ENCODE data around the gene LEF1. TPM values are rescaled to one million over a fixed set of nuclear protein-coding genes. Genes with fewer than 3 reads are reported as not detected.

Gene LEF1
- total RNA-seq, 1 experiment from 2014 or later = 0.79 TPM

DNA sequence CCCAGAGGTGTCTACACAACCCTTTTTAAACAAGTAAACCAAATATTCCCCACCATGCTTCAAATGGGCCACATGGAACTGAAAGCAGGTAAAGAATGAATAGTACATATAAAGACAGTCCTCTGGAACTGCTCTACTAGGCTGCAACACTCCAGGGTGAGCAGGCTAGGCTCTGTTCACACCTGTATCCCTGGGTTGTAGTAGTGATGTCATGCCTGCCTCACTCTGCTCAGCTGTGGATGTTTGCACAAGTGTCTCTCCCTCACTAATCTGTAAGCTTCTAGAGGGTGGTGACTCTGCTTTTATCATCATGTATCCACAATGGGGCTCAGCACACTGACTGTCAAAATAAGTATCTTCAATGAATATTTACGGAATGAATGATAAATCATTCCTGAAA, 20.4 kb downstream of the LEF1 start:
- no peaks in the 10 kb centered on the region for H3K4me1 ChIP-seq (ENCODE audit: control insufficient read depth in 1 of 2, insufficient read depth in 2 of 2, low read length in 2 of 2)
- no peak overlapping the region for H3K4me2 ChIP-seq (ENCODE audit: low read length)
- H3K36me3 ChIP-seq (ENCODE audit: control insufficient read depth in 1 of 2, insufficient read depth in 2 of 2, low read length in 2 of 2) = no peaks in the 10 kb centered on the region
- H3K9me2 ChIP-seq (ENCODE audit: insufficient read depth) = no peaks in the 10 kb centered on the region
- ChIA-PET POLR2A (no interaction called here), RAD21 (ENCODE audit: low non-redundant PET in 1 of 2, low total read pairs in 2 of 2, uncharacterized antibody in 2 of 2, unreplicated experiment in 2 of 2) (no interaction called here), CTCF (no interaction called here)
- H3K9me3 ChIP-seq (ENCODE audit: control insufficient read depth in 1 of 2, insufficient read depth in 1 of 2, low read depth in 1 of 2, low read length in 2 of 2) = no peaks in the 10 kb centered on the region
- intact Hi-C loops (cut with micrococcal nuclease) = no loop called here
- no peak overlapping the region for H3K9ac ChIP-seq (ENCODE audit: low read length)
- no TSS peak for BruUV-seq (replicated peaks)
- no peak overlapping the region for H3K27ac ChIP-seq (ENCODE audit: low read depth, low read length)
- H4K20me1 ChIP-seq (ENCODE audit: insufficient read depth) = no peaks in the 10 kb centered on the region
- ATAC-seq (no peak), DNase-seq (ENCODE audit: low read depth, low spot score) (no peak)
- no peaks in the 10 kb centered on the region for H3K79me2 ChIP-seq (ENCODE audit: insufficient read depth, low read length)
- H3K27me3 ChIP-seq (ENCODE audit: insufficient read depth, low read length) = no peaks in the 10 kb centered on the region
- TF ChIP-seq CEBPB (IDR thresholded peaks at IDR 0.05; ENCODE audit: low read depth) (no peak), FOSL1 (IDR thresholded peaks at IDR 0.05; ENCODE audit: low read depth) (no peak), ZFX (IDR thresholded peaks at IDR 0.05) (no peak), POLR2AphosphoS5 (IDR thresholded peaks at IDR 0.05; ENCODE audit: low read depth, low read length) (no peak), YY1 (IDR thresholded peaks at IDR 0.05; ENCODE audit: extremely low read depth, insufficient replicate concordance, low read depth, low read length) (no peak), EZH2phosphoT487 (IDR thresholded peaks at IDR 0.05; ENCODE audit: borderline replicate concordance) (no peak), RAD21 (IDR thresholded peaks at IDR 0.05; ENCODE audit: low read depth) (no peak), ELF1 (IDR thresholded peaks at IDR 0.05; ENCODE audit: borderline replicate concordance, low read depth) (no peak), TCF7L2 (IDR thresholded peaks at IDR 0.05; ENCODE audit: borderline replicate concordance, extremely low read depth, insufficient read depth, insufficient read length) (no peak)
- H3K4me3 ChIP-seq (replicated peaks in 1 of 2; ENCODE audit: low read depth in 1 of 2, low read length in 2 of 2) = no peak overlapping the region
- H2AFZ ChIP-seq (ENCODE audit: low read depth, low read length, poor library complexity, severe bottlenecking) = no peak overlapping the region

DNA sequence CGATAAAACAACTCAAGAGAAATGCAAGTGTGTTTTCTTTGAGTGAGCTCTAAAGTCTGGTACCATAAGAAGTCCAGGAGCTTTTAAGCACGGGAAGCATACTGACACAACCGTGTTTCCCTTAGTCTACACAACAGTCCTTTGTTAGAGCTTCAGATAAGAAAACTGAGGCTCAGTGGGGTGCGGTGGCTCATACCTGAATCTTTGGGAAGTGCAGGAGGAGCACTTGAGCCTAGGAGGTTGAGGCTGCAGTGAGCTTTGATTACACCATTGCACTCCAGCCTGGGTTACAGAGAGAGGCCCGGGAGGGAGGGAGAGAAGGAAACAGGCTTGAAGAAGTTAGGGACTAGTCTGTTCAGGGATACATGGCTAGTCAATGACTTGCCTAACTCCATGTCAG, 21.9 kb downstream of the LEF1 start:
- no peaks in the 10 kb centered on the region for H3K79me2 ChIP-seq (ENCODE audit: insufficient read depth, low read length)
- no peaks in the 10 kb centered on the region for H3K9me2 ChIP-seq (ENCODE audit: insufficient read depth)
- no peaks in the 10 kb centered on the region for H3K27me3 ChIP-seq (ENCODE audit: insufficient read depth, low read length)
- RAD21 ChIA-PET (ENCODE audit: low non-redundant PET in 1 of 2, low total read pairs in 2 of 2, uncharacterized antibody in 2 of 2, unreplicated experiment in 2 of 2) = no interaction called here
- no peak overlapping the region for H3K9ac ChIP-seq (ENCODE audit: low read length)
- no peak overlapping the region for H3K4me3 ChIP-seq (replicated peaks in 1 of 2; ENCODE audit: low read depth in 1 of 2, low read length in 2 of 2)
- H2AFZ ChIP-seq (ENCODE audit: low read depth, low read length, poor library complexity, severe bottlenecking) = no peak overlapping the region
- DNase-seq (ENCODE audit: low read depth, low spot score) (no peak), ATAC-seq (no peak; the same call in 1 of the 2 replicates)
- no peak overlapping the region for H3K27ac ChIP-seq (ENCODE audit: low read depth, low read length)
- no peaks in the 10 kb centered on the region for H3K4me1 ChIP-seq (ENCODE audit: control insufficient read depth in 1 of 2, insufficient read depth in 2 of 2, low read length in 2 of 2)
- CTCF ChIA-PET = interaction anchor here (1.0 kb wide), 2 partner anchors 16 to 426 kb away, joined by 3 read pairs; no protein-coding TSS in a partner anchor
- no TSS peak for BruUV-seq (replicated peaks)
- no peaks in the 10 kb centered on the region for H3K9me3 ChIP-seq (ENCODE audit: control insufficient read depth in 1 of 2, insufficient read depth in 1 of 2, low read depth in 1 of 2, low read length in 2 of 2)
- TF ChIP-seq ZNF274 (IDR thresholded peaks at IDR 0.05; ENCODE audit: low read depth, low read length) (no peak), SRF (IDR thresholded peaks at IDR 0.05; ENCODE audit: low read depth) (no peak), EZH2phosphoT487 (IDR thresholded peaks at IDR 0.05; ENCODE audit: borderline replicate concordance) (no peak)
- TF ChIP-seq, protein P1, sequence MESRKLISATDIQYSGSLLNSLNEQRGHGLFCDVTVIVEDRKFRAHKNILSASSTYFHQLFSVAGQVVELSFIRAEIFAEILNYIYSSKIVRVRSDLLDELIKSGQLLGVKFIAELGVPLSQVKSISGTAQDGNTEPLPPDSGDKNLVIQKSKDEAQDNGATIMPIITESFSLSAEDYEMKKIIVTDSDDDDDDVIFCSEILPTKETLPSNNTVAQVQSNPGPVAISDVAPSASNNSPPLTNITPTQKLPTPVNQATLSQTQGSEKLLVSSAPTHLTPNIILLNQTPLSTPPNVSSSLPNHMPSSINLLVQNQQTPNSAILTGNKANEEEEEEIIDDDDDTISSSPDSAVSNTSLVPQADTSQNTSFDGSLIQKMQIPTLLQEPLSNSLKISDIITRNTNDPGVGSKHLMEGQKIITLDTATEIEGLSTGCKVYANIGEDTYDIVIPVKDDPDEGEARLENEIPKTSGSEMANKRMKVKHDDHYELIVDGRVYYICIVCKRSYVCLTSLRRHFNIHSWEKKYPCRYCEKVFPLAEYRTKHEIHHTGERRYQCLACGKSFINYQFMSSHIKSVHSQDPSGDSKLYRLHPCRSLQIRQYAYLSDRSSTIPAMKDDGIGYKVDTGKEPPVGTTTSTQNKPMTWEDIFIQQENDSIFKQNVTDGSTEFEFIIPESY (IDR thresholded peaks at IDR 0.05; ENCODE audit: extremely low read depth, insufficient replicate concordance, low read length) = no peak
- no peaks in the 10 kb centered on the region for H4K20me1 ChIP-seq (ENCODE audit: insufficient read depth)
- H3K36me3 ChIP-seq (ENCODE audit: control insufficient read depth in 1 of 2, insufficient read depth in 2 of 2, low read length in 2 of 2) = no peaks in the 10 kb centered on the region
- intact Hi-C loops (cut with micrococcal nuclease) = no loop called here
- no peak overlapping the region for H3K4me2 ChIP-seq (ENCODE audit: low read length)
- POLR2A ChIA-PET = no interaction called here
